HepG2 (cell line): Measurements from ENCODE around the gene CHKB. TPM values are rescaled to one million over a fixed set of nuclear protein-coding genes. Genes with fewer than 3 reads are reported as not detected.

Source experiments
- CREB1 ChIP-seq, 2 experiments: fragments of 450-650 bp in 1 of 2; IDR thresholded peaks; 2 replicates each; pipeline ENCODE4 v1.6.1; 2016 to 2017; ENCODE audit warnings: control low read depth in 1 of 2, mild to moderate bottlenecking in 1 of 2, missing compliant biosample characterization in 1 of 2, missing genetic modification characterization in 1 of 2
- FOXJ3 ChIP-seq: sonication (generic); formaldehyde crosslinking; IDR thresholded peaks from 2 replicates; pipeline ENCODE4 v1.4.0; 2020; ENCODE audit warnings: missing genetic modification reagents, mild to moderate bottlenecking, borderline replicate concordance
- SP4 ChIP-seq: sonication (generic); formaldehyde crosslinking; IDR thresholded peaks from 2 replicates; pipeline ENCODE4 v1.8.1; 2023; ENCODE audit warnings: mild to moderate bottlenecking, missing genetic modification reagents
- ZFYVE20 ChIP-seq: sonication (generic); formaldehyde crosslinking; IDR thresholded peaks from 2 replicates; pipeline ENCODE4 v1.8.0; 2023; ENCODE audit warnings: low read depth, mild to moderate bottlenecking, moderate library complexity, missing genetic modification reagents, borderline replicate concordance
- ZNF232 ChIP-seq: sonication (generic); formaldehyde crosslinking; IDR thresholded peaks from 2 replicates; pipeline ENCODE4 v1.4.0; 2020; ENCODE audit warnings: missing genetic modification reagents, borderline replicate concordance
- ZNF333 ChIP-seq: sonication (generic); formaldehyde crosslinking; IDR thresholded peaks from 2 replicates; pipeline ENCODE4 v1.4.0; 2020; ENCODE audit warnings: mild to moderate bottlenecking, missing genetic modification reagents, borderline replicate concordance
- polyA plus RNA-seq, 8 experiments: library from polyadenylated mRNA; depleted of rRNA in 3 of 8; stranded (reverse) in 7 of 8; unstranded in 1 of 8; fragments of >200 nt; fragmentation: Illumina TruSeq in 4 of 8; extraction: Trizol in 4 of 8; gene quantifications; 2 replicates each; pipeline versions ENCODE4 v1.2.1 to v1.2.3, GENCODE V29; 2011 to 2016; ENCODE audit warnings: low read depth in 4 of 8, missing spikeins in 1 of 8, mixed read lengths in 1 of 8; ENCODE audit not compliant: insufficient read depth in 1 of 8
- total RNA-seq, 5 experiments: library from RNA; depleted of rRNA; stranded (reverse); fragments of >200 nt; fragmentation: Illumina TruSeq; extraction: Trizol; gene quantifications; 2 replicates each; pipeline ENCODE4 v1.2.3, GENCODE V29; 2016; ENCODE audit warnings: low read depth in 1 of 5
- TF ChIP-seq, protein P1 (sequence below): sonication (generic); formaldehyde crosslinking; IDR thresholded peaks from 2 replicates; pipeline ENCODE4 v1.8.1; 2023; ENCODE audit warnings: mild to moderate bottlenecking, inconsistent platforms, moderate library complexity, missing genetic modification reagents, borderline replicate concordance
- TF ChIP-seq, protein P2 (sequence below): sonication (generic); formaldehyde crosslinking; IDR thresholded peaks from 2 replicates; pipeline ENCODE4 v1.5.0; 2020; ENCODE audit warnings: mild to moderate bottlenecking, missing genetic modification reagents, borderline replicate concordance
- TF ChIP-seq, protein P3 (sequence below): IDR thresholded peaks from 2 replicates; pipeline ENCODE4 v1.6.1; 2016; ENCODE audit warnings: mild to moderate bottlenecking
- TF ChIP-seq, protein P4 (sequence below): sonication (generic); formaldehyde crosslinking; IDR thresholded peaks from 2 replicates; pipeline ENCODE4 v1.8.1; 2023; ENCODE audit warnings: mild to moderate bottlenecking, missing genetic modification reagents
- TF ChIP-seq, protein P5 (sequence below): sonication (generic); formaldehyde crosslinking; IDR thresholded peaks from 2 replicates; pipeline ENCODE4 v1.4.0; 2020; ENCODE audit warnings: missing genetic modification reagents
- TF ChIP-seq, protein P6 (sequence below): sonication (generic); formaldehyde crosslinking; IDR thresholded peaks from 2 replicates; pipeline ENCODE4 v1.4.0; 2020; ENCODE audit warnings: missing genetic modification reagents

CHKB gene
- total and polyA plus RNA-seq, 2 of the 13 experiments (the other 11 are each of a cell fraction or from before 2014, with no cell fraction given) = 24.5 to 42.7 TPM

DNA sequence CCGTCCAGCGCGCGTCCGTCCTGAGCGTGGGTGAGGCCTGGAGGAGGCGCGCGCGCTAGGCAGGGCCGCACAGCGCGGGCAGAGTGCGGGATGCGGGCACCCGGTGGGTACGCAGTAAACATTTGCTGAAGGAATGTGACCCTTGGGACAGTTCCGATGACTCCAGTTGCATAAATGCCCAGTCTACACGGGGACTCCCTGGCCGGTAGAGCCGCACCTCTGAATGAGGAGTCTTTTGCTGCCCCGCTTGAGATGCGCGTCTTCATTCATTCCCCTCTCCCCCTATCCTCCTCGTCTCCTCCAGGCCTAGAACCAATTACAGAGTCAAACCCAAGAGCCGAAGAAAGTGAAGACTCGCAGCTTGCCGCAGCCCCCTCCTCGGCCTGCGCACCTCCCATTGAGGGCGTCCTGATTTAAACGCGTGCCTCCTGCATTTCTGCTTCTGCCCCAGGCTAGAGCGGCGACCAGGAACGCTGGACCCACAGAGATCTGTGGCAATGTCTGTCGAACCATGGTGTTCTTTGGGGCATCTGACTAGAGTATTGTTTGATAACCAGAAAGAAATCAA lies 729 bp upstream of the CHKB start (continued):
- TF ChIP-seq, protein P1, sequence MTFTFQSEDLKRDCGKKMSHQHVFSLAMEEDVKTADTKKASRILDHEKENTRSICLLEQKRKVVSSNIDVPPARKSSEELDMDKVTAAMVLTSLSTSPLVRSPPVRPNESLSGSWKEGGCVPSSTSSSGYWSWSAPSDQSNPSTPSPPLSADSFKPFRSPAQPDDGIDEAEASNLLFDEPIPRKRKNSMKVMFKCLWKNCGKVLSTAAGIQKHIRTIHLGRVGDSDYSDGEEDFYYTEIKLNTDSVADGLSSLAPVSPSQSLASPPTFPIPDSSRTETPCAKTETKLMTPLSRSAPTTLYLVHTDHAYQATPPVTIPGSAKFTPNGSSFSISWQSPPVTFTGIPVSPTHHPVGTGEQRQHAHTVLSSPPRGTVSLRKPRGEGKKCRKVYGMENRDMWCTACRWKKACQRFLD (CRISPR knock-in tag) = 0 out of 2 replicates have a peak, but pooled peaks have one; percentile 10
- TF ChIP-seq, protein P2, sequence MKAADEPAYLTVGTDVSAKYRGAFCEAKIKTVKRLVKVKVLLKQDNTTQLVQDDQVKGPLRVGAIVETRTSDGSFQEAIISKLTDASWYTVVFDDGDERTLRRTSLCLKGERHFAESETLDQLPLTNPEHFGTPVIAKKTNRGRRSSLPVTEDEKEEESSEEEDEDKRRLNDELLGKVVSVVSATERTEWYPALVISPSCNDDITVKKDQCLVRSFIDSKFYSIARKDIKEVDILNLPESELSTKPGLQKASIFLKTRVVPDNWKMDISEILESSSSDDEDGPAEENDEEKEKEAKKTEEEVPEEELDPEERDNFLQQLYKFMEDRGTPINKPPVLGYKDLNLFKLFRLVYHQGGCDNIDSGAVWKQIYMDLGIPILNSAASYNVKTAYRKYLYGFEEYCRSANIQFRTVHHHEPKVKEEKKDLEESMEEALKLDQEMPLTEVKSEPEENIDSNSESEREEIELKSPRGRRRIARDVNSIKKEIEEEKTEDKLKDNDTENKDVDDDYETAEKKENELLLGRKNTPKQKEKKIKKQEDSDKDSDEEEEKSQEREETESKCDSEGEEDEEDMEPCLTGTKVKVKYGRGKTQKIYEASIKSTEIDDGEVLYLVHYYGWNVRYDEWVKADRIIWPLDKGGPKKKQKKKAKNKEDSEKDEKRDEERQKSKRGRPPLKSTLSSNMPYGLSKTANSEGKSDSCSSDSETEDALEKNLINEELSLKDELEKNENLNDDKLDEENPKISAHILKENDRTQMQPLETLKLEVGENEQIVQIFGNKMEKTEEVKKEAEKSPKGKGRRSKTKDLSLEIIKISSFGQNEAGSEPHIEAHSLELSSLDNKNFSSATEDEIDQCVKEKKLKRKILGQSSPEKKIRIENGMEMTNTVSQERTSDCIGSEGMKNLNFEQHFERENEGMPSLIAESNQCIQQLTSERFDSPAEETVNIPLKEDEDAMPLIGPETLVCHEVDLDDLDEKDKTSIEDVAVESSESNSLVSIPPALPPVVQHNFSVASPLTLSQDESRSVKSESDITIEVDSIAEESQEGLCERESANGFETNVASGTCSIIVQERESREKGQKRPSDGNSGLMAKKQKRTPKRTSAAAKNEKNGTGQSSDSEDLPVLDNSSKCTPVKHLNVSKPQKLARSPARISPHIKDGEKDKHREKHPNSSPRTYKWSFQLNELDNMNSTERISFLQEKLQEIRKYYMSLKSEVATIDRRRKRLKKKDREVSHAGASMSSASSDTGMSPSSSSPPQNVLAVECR (CRISPR knock-in tag) = peak; percentile 8
- TF ChIP-seq FOXJ3 (CRISPR knock-in tag) = no peak
- TF ChIP-seq, protein P3, sequence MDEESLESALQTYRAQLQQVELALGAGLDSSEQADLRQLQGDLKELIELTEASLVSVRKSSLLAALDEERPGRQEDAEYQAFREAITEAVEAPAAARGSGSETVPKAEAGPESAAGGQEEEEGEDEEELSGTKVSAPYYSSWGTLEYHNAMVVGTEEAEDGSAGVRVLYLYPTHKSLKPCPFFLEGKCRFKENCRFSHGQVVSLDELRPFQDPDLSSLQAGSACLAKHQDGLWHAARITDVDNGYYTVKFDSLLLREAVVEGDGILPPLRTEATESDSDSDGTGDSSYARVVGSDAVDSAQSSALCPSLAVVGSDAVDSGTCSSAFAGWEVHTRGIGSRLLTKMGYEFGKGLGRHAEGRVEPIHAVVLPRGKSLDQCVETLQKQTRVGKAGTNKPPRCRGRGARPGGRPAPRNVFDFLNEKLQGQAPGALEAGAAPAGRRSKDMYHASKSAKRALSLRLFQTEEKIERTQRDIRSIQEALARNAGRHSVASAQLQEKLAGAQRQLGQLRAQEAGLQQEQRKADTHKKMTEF = no peak
- TF ChIP-seq, protein P4, sequence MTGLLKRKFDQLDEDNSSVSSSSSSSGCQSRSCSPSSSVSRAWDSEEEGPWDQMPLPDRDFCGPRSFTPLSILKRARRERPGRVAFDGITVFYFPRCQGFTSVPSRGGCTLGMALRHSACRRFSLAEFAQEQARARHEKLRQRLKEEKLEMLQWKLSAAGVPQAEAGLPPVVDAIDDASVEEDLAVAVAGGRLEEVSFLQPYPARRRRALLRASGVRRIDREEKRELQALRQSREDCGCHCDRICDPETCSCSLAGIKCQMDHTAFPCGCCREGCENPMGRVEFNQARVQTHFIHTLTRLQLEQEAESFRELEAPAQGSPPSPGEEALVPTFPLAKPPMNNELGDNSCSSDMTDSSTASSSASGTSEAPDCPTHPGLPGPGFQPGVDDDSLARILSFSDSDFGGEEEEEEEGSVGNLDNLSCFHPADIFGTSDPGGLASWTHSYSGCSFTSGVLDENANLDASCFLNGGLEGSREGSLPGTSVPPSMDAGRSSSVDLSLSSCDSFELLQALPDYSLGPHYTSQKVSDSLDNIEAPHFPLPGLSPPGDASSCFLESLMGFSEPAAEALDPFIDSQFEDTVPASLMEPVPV (CRISPR knock-in tag) = no peak; the same call in 1 of the 2 replicates
- TF ChIP-seq ZNF333 (CRISPR knock-in tag) = no peak
- peak; percentile 52; the same call in 1 of the 2 replicates for TF ChIP-seq ZFYVE20 (CRISPR knock-in tag)
- TF ChIP-seq, protein P5, sequence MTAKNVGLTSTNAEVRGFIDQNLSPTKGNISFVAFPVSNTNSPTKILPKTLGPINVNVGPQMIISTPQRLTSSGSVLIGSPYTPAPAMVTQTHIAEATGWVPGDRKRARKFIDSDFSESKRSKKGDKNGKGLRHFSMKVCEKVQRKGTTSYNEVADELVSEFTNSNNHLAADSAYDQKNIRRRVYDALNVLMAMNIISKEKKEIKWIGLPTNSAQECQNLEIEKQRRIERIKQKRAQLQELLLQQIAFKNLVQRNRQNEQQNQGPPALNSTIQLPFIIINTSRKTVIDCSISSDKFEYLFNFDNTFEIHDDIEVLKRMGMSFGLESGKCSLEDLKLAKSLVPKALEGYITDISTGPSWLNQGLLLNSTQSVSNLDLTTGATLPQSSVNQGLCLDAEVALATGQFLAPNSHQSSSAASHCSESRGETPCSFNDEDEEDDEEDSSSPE (CRISPR knock-in tag) = no peak
- TF ChIP-seq, protein P6, sequence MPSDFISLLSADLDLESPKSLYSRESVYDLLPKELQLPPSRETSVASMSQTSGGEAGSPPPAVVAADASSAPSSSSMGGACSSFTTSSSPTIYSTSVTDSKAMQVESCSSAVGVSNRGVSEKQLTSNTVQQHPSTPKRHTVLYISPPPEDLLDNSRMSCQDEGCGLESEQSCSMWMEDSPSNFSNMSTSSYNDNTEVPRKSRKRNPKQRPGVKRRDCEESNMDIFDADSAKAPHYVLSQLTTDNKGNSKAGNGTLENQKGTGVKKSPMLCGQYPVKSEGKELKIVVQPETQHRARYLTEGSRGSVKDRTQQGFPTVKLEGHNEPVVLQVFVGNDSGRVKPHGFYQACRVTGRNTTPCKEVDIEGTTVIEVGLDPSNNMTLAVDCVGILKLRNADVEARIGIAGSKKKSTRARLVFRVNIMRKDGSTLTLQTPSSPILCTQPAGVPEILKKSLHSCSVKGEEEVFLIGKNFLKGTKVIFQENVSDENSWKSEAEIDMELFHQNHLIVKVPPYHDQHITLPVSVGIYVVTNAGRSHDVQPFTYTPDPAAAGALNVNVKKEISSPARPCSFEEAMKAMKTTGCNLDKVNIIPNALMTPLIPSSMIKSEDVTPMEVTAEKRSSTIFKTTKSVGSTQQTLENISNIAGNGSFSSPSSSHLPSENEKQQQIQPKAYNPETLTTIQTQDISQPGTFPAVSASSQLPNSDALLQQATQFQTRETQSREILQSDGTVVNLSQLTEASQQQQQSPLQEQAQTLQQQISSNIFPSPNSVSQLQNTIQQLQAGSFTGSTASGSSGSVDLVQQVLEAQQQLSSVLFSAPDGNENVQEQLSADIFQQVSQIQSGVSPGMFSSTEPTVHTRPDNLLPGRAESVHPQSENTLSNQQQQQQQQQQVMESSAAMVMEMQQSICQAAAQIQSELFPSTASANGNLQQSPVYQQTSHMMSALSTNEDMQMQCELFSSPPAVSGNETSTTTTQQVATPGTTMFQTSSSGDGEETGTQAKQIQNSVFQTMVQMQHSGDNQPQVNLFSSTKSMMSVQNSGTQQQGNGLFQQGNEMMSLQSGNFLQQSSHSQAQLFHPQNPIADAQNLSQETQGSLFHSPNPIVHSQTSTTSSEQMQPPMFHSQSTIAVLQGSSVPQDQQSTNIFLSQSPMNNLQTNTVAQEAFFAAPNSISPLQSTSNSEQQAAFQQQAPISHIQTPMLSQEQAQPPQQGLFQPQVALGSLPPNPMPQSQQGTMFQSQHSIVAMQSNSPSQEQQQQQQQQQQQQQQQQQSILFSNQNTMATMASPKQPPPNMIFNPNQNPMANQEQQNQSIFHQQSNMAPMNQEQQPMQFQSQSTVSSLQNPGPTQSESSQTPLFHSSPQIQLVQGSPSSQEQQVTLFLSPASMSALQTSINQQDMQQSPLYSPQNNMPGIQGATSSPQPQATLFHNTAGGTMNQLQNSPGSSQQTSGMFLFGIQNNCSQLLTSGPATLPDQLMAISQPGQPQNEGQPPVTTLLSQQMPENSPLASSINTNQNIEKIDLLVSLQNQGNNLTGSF (CRISPR knock-in tag) = peak; percentile 21; the same call in 1 of the 2 replicates
- TF ChIP-seq ZNF232 = no peak
- no peak for TF ChIP-seq SP4 (CRISPR knock-in tag)
- TF ChIP-seq CREB1 (IDR thresholded peaks at IDR 0.05) = no peak
- no peak for TF ChIP-seq CREB1 (CRISPR knock-in tag; IDR thresholded peaks at IDR 0.05)
